AG04449 (cell line): ENCODE results near the gene CDC42BPA.
"Not testable (repeated sequence)": the region's sequence is repeated elsewhere in the genome, so short reads cannot be mapped to it uniquely, and the experiment has no call there.

Experiments
- CTCF ChIA-PET: fragments of 350-600 bp; formaldehyde crosslinking; extraction: SDS; loops from one replicate; lab custom pipeline; 2021; ENCODE audit warnings: antibody characterized with exemption; lab: Yijun Ruan, JAX
- POLR2A ChIA-PET: fragments of 400-600, 350-600 bp; formaldehyde crosslinking; extraction: SDS; loops from one replicate; lab custom pipeline; 2020; ENCODE audit warnings: antibody characterized with exemption, inconsistent platforms; lab: Yijun Ruan, JAX
- DNase-seq: peaks from one replicate; pipeline ENCODE4 v3.0.0-alpha.2; 2010; ENCODE audit warnings: low read depth, low spot score
- H3K4me3 ChIP-seq: 2 replicates; pipeline ENCODE4 v1.5.1; 2011; ENCODE audit warnings: low read depth, mild to moderate bottlenecking, control low read depth, low read length
- TF ChIP-seq, protein P1 (sequence below): IDR thresholded peaks from one replicate; pipeline ENCODE4 v1.5.1; 2011; ENCODE audit warnings: mild to moderate bottlenecking, moderate library complexity, low read length, control low read depth, inconsistent platforms; ENCODE audit not compliant: insufficient read depth; ENCODE audit errors: missing control alignments

Gene CDC42BPA

DNA sequence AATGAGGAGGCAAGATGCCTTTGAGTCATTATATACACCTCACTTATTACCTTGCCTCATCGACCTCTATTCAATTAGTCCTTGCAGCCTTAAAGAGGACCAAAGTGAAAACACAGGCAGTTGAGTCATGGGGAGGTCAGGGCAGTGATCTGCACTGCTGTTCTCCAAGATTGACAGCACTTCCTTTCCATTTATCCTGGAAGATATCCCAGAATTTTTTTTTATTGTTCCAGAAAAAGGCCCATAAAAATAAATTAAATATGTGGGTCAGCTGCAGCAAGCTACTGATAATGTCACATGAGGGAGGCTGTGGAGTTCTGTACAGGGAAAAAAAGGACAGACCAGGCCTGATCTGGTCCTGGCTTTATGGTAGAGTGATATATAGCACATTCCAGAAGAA is 33.2 kb upstream of the CDC42BPA start:
- TF ChIP-seq, protein P1, sequence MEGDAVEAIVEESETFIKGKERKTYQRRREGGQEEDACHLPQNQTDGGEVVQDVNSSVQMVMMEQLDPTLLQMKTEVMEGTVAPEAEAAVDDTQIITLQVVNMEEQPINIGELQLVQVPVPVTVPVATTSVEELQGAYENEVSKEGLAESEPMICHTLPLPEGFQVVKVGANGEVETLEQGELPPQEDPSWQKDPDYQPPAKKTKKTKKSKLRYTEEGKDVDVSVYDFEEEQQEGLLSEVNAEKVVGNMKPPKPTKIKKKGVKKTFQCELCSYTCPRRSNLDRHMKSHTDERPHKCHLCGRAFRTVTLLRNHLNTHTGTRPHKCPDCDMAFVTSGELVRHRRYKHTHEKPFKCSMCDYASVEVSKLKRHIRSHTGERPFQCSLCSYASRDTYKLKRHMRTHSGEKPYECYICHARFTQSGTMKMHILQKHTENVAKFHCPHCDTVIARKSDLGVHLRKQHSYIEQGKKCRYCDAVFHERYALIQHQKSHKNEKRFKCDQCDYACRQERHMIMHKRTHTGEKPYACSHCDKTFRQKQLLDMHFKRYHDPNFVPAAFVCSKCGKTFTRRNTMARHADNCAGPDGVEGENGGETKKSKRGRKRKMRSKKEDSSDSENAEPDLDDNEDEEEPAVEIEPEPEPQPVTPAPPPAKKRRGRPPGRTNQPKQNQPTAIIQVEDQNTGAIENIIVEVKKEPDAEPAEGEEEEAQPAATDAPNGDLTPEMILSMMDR: no peak
- POLR2A ChIA-PET: no interaction called here
- H3K4me3 ChIP-seq: no peak overlapping the region
- CTCF ChIA-PET: no interaction called here
- no peak for DNase-seq

DNA sequence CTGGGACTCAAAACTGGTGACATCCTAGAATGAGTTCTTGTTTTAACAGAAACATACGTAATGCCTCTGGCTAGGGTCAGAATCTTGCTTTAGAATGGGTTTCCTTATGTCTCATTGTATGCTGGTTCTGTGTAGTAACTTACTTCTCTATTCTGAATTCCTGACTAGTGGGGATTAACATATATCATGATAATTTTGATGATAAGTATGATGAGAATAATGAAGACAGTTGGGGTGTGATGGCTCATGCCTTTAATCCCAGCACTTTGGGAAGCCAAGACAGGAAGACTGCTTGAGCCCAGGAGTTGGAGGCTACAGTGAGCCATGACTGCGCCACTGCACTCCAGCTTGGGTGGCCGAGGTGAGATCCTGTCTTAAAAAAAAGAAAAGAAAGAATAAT is 31.7 kb upstream of the CDC42BPA start:
- TF ChIP-seq, protein P1: no peak
- CTCF ChIA-PET: no interaction called here
- POLR2A ChIA-PET: no interaction called here
- no peak overlapping the region for H3K4me3 ChIP-seq
- no peak for DNase-seq

DNA sequence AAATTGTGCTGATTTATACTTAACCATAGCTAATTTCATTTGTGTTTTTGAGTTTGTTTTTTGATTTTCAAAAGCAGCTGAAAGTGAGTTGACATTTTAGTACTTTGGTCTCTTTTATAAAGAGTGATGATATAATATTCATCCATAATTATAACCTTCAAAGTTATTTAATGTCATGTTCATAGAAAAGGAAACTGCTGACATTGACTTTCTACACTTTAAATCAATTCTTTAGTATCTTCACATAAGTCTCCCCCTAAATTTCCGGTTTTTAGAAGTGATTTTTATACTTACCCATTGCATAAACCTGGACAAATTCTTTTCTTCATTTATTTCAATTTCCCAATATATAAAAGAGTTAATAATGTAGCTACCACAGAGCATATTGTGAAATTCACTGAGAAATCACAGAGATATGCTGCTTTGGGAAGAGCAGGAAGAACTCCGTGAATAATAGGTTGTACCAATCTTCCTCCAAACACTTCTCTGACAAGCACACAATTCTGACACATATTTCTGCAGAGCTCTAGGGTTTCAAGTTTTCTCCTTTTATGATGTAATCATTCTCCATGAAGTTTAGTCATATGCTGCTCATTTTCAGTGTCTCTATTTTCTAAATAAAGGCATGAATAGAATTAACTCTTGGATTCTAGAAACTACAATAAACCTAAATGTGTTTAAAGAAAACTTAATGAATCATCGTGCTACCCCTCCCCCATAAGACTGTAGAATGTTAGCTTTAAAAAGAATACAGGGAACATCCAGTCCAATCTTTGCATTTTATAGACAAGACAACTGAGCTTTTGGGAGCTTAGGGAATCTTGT is 25.6 kb upstream of the CDC42BPA start:
- ChIA-PET POLR2A (interaction anchor here (0.7 to 1.7 kb wide), 3 partner anchors 13 to 88 kb away, joined by 3 to 12 read pairs (median 5); partner anchors contain the start of gene CDC42BPA), CTCF (interaction anchor here (0.8 to 1.9 kb wide), 2 partner anchors 14 to 23 kb away, joined by 3 to 5 read pairs; no protein-coding TSS in a partner anchor)
- TF ChIP-seq, protein P1: no peak
- H3K4me3 ChIP-seq: no peak overlapping the region
- peak; percentile 85 for DNase-seq

DNA sequence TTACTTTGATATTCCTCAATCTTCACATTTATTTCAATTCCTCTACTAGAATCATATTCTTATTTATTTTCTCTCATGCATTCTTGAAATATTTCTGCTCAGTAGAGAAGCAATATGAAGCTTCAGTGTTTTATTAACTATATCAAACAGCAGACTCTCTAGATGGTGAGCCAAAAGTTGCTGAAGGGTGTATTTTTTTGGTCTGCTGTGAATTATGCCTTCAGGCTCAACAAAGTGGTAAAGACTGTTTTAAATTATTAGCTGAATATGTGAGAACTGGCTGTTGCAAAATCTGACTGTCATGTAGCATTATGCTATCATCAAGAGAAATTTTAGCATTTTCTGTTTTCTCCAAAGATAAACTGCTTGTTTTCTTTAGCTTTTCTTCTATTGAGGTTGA is 24.9 kb upstream of the CDC42BPA start:
- TF ChIP-seq, protein P1: no peak
- POLR2A ChIA-PET: interaction anchor here (1.7 kb wide), 1 partner anchor 14 kb away, joined by 12 read pairs; no protein-coding TSS in a partner anchor

DNA sequence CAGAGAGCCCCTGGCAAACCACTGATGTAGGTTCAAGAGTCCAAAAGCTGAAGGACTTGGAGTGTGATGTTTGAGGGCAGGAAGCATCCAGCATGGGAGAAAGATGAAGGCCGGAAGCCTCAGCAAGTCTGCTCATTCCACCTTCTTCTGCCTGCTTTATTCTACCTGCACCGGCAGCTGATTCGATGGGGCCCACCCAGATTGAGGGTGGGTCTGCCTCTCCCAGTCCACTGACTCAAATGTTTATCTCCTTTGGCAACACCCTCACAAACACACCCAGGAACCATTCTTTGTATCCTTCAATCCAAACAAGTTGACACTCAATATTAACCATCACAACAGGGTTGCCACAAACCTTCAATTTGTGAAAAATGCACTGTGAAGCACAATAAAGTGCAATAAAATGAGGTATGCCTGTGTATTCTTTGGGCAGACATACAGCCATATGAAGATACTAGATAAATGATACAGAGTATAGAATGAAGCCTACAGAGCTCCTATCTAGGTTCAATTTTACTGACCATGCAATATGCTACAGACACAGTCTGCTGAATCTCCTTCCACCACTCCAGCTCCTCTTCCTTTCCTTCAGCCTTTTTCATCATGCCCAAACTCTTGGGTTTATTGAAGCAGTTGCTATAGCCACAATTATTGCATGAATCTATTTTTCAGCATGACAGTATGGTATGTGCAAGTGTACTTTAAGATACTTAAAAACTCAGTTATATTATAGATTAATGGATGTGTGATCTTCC is 24.0 kb upstream of the CDC42BPA start:
- TF ChIP-seq, protein P1: no peak
- H3K4me3 ChIP-seq: no peak overlapping the region
- ChIA-PET CTCF (interaction anchor here (0.8 to 1.9 kb wide), 2 partner anchors 21 to 23 kb away, joined by 3 to 5 read pairs; no protein-coding TSS in a partner anchor), POLR2A (no interaction called here)
- no peak for DNase-seq

More for the DNA sequence above, 24.9 kb upstream of the CDC42BPA start:
- no peak overlapping the region for H3K4me3 ChIP-seq
- CTCF ChIA-PET: interaction anchor here (1.9 kb wide), 1 partner anchor 22 kb away, joined by 5 read pairs; no protein-coding TSS in a partner anchor
- DNase-seq: no peak

DNA sequence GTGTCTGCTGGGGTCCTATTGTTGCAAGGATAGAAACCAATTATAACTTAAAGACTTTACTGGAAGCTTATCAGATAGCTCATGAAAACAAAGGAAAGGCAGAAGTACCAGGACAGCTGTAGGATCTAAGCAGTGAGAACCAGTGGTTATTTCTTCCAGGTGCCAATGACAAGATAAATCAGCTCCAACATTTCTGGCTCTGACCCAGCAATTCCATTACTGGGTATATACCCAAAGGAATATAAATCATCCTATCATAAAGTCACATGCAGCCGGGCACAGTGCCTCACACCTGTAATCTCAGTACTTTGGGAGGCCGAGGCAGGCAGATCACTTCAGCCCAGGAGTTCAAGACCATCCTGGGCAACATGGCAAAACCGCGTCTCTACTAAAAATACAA is 17.8 kb upstream of the CDC42BPA start:
- DNase-seq, POLR2A ChIA-PET, H3K4me3 ChIP-seq: not testable (repeated sequence)
- CTCF ChIA-PET: interaction anchor here (1.5 kb wide), 1 partner anchor 9 kb away, joined by 3 read pairs; no protein-coding TSS in a partner anchor
